Endothelial cell (in vitro differentiated cells): ENCODE data around the gene TIGD4. TPM values are rescaled to one million over a fixed set of nuclear protein-coding genes. Genes with fewer than 3 reads are reported as not detected.

Experiments used
- DNase-seq: peaks from one replicate; pipeline ENCODE4 v3.0.0; 2021; ENCODE audit warnings: low spot score
- H3K27ac Mint-ChIP-seq: one replicate; pipeline ENCODE4 v1.8.0; 2021; ENCODE audit warnings: mixed read lengths, inconsistent platforms; ENCODE audit not compliant: unreplicated experiment
- H3K27me3 Mint-ChIP-seq: one replicate; pipeline ENCODE4 v1.8.0; 2021; ENCODE audit warnings: mild to moderate bottlenecking, moderate library complexity, mixed read lengths, inconsistent platforms; ENCODE audit not compliant: unreplicated experiment
- H3K36me3 Mint-ChIP-seq: one replicate; pipeline ENCODE4 v1.8.0; 2021; ENCODE audit warnings: mild to moderate bottlenecking, low read depth, mixed read lengths, inconsistent platforms; ENCODE audit not compliant: unreplicated experiment
- H3K4me1 Mint-ChIP-seq: one replicate; pipeline ENCODE4 v1.8.0; 2021; ENCODE audit warnings: mild to moderate bottlenecking, mixed read lengths, inconsistent platforms; ENCODE audit not compliant: unreplicated experiment
- H3K4me3 Mint-ChIP-seq: one replicate; pipeline ENCODE4 v1.8.0; 2021; ENCODE audit warnings: mild to moderate bottlenecking, mixed read lengths, inconsistent platforms; ENCODE audit not compliant: unreplicated experiment
- H3K9me3 Mint-ChIP-seq: one replicate; pipeline ENCODE4 v1.8.0; 2021; ENCODE audit warnings: mixed read lengths, inconsistent platforms; ENCODE audit not compliant: unreplicated experiment
- CTCF ChIP-seq: fragments of 200-600 bp; sonication (generic); IDR thresholded peaks from one replicate; pipeline ENCODE4 v1.5.0; 2021; ENCODE audit warnings: antibody characterized with exemption; ENCODE audit not compliant: unreplicated experiment
- total RNA-seq: library from RNA; stranded (reverse); fragmentation: NEBNext Ultra II Directional; extraction: Animal tissue kit (Norgen Biotek cat#: 25700); gene quantifications from one replicate; pipeline ENCODE4 v1.2.1, GENCODE V29; 2021; ENCODE audit not compliant: unreplicated experiment

TIGD4 gene
- total RNA-seq, 1 donor from 2014 or later = 1.3 TPM

GRCh38 chr4:152820073-152820472, 40.5 kb upstream of the TIGD4 start:
- TF ChIP-seq CTCF = peak; percentile 13
- DNase-seq = no peak
- Mint-ChIP-seq H3K4me1 (peaks cover 37% of the 10 kb centered on the region), H3K27me3 (peaks cover 5% of the 10 kb centered on the region), H3K9me3 (peaks cover 4% of the 10 kb centered on the region), H3K36me3 (peaks cover 70% of the 10 kb centered on the region), H3K4me3 (peak overlapping the region; percentile 65), H3K27ac (peak overlapping the region; percentile 75)

- Mint-ChIP-seq H3K27me3 (peaks cover 3% of the 10 kb centered on the region), H3K9me3 (peaks cover 4% of the 10 kb centered on the region), H3K36me3 (peaks cover 67% of the 10 kb centered on the region)
These were observed 39.6 kb upstream of the TIGD4 start for GRCh38 chr4:152819026-152819645.

GRCh38 chr4:152817331-152817730, 37.8 kb upstream of the TIGD4 start:
- Mint-ChIP-seq H3K4me1 (peaks cover 37% of the 10 kb centered on the region), H3K36me3 (peaks cover 70% of the 10 kb centered on the region), H3K27me3 (peaks cover 3% of the 10 kb centered on the region), H3K27ac (no peak overlapping the region), H3K4me3 (no peak overlapping the region), H3K9me3 (peaks cover 4% of the 10 kb centered on the region)
- no peak for DNase-seq
- TF ChIP-seq CTCF = no peak

More at GRCh38 chr4:152819026-152819645, 39.6 kb upstream of the TIGD4 start:
- H3K27ac Mint-ChIP-seq = no peak overlapping the region
- H3K4me1 Mint-ChIP-seq = peaks cover 37% of the 10 kb centered on the region
- no peak for DNase-seq
- H3K4me3 Mint-ChIP-seq = peak overlapping the region; percentile 26
- TF ChIP-seq CTCF = no peak

- H3K27me3 Mint-ChIP-seq = peaks cover 3% of the 10 kb centered on the region
- TF ChIP-seq CTCF = no peak
- no peak overlapping the region for H3K27ac Mint-ChIP-seq
- peaks cover 65% of the 10 kb centered on the region for H3K36me3 Mint-ChIP-seq
- no peak overlapping the region for H3K4me3 Mint-ChIP-seq
- DNase-seq = no peak
- H3K4me1 Mint-ChIP-seq = peaks cover 30% of the 10 kb centered on the region
- H3K9me3 Mint-ChIP-seq = peaks cover 4% of the 10 kb centered on the region
These were observed 35.5 kb upstream of the TIGD4 start for GRCh38 chr4:152815078-152815477.

- Mint-ChIP-seq H3K9me3 (no peaks in the 10 kb centered on the region), H3K4me3 (no peak overlapping the region), H3K36me3 (peaks cover 31% of the 10 kb centered on the region), H3K27ac (no peak overlapping the region), H3K27me3 (no peaks in the 10 kb centered on the region), H3K4me1 (peaks cover 2% of the 10 kb centered on the region)
- TF ChIP-seq CTCF = no peak
- no peak for DNase-seq
These were observed 31.3 kb upstream of the TIGD4 start for GRCh38 chr4:152810715-152811287.
